ENCODE results near the gene SNRPF.

SNRPF gene

GRCh38 chr12:95859947-95860850 is 1.4 kb downstream of the SNRPF start:
- no peak for TF ChIP-seq CTCF (IDR thresholded peaks at IDR 0.05; ENCODE audit: control insufficient read depth, extremely low read depth, insufficient read depth)
- DNase-seq (ENCODE audit: low read depth), result no peak
- H3K4me3 ChIP-seq (ENCODE audit: low read depth, low read length), result peak overlapping the region; percentile 96

GRCh38 chr12:95862038-95862437 is 3.3 kb downstream of the SNRPF start:
- H3K4me3 ChIP-seq (ENCODE audit: low read depth, low read length), result no peak overlapping the region
- TF ChIP-seq CTCF (IDR thresholded peaks at IDR 0.05; ENCODE audit: control insufficient read depth, extremely low read depth, insufficient read depth), result no peak
- DNase-seq (ENCODE audit: low read depth), result no peak

GRCh38 chr12:95863337-95863736 is 4.6 kb downstream of the SNRPF start:
- TF ChIP-seq CTCF (IDR thresholded peaks at IDR 0.05; ENCODE audit: control insufficient read depth, extremely low read depth, insufficient read depth), result no peak
- no peak overlapping the region for H3K4me3 ChIP-seq (ENCODE audit: low read depth, low read length)
- DNase-seq (ENCODE audit: low read depth), result no peak

GRCh38 chr12:95870897-95871296 is 12.1 kb downstream of the SNRPF start:
- DNase-seq (ENCODE audit: low read depth), result no peak
- H3K4me3 ChIP-seq (ENCODE audit: low read depth, low read length), result no peak overlapping the region
- no peak for TF ChIP-seq CTCF (IDR thresholded peaks at IDR 0.05; ENCODE audit: control insufficient read depth, extremely low read depth, insufficient read depth)

GRCh38 chr12:95874452-95874851 is 15.7 kb downstream of the SNRPF start:
- no peak for TF ChIP-seq CTCF (IDR thresholded peaks at IDR 0.05; ENCODE audit: control insufficient read depth, extremely low read depth, insufficient read depth)
- no peak for DNase-seq (ENCODE audit: low read depth)
- H3K4me3 ChIP-seq (ENCODE audit: low read depth, low read length), result no peak overlapping the region

- TF ChIP-seq CTCF (IDR thresholded peaks at IDR 0.05; ENCODE audit: control insufficient read depth, extremely low read depth, insufficient read depth), result no peak
- no peak overlapping the region for H3K4me3 ChIP-seq (ENCODE audit: low read depth, low read length)
- DNase-seq (ENCODE audit: low read depth), result no peak
Observed at GRCh38 chr12:95877622-95878021, 18.9 kb downstream of the SNRPF start.

GRCh38 chr12:95880895-95881294 is 22.1 kb downstream of the SNRPF start:
- no peak overlapping the region for H3K4me3 ChIP-seq (ENCODE audit: low read depth, low read length)
- DNase-seq (ENCODE audit: low read depth), result no peak
- TF ChIP-seq CTCF (IDR thresholded peaks at IDR 0.05; ENCODE audit: control insufficient read depth, extremely low read depth, insufficient read depth), result no peak
